ENCODE measurements around the gene S100A7A. TPM values are rescaled to one million over a fixed set of nuclear protein-coding genes. Genes with fewer than 3 reads are reported as not detected.

Gene S100A7A
- total RNA-seq, 5 donors from 2014 or later (not counting 1 experiment from before 2014, with no cell fraction given) = not detected

DNA sequence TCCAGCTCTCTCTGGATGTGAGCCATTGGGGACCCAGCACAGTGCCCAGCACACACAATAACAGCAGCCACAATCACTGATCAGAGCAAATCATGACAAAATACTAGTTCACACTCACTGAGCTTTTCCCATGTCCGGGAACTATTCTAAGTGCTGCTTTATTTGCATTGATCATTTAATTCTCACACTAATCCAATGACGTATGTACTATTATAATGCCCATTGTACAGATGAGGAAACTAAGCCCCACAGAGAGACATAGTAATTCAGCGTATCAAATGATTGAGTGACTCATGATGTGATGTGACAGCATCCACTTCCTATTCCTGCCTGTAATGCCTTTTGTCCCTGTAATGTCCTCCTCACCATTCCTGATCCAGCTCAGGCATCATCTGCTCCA is 23.5 kb upstream of the S100A7A start:
- POLR2A ChIA-PET = no interaction called here
- DNase-seq (no peak), ATAC-seq (replicated peaks in 1 of 4) (no peak)
- Mint-ChIP-seq H3K27ac (no peak overlapping the region), H3K36me3 (no peaks in the 10 kb centered on the region), H3K9me3 (no peaks in the 10 kb centered on the region), H3K4me1 (no peaks in the 10 kb centered on the region), H3K27me3 (peaks cover 28 to 37% of the 10 kb centered on the region in 2 donors), H3K4me3 (no peak overlapping the region)
- H3K36me3 ChIP-seq (ENCODE audit: control insufficient read depth in 2 of 2, extremely low read depth in 1 of 2, insufficient read depth in 1 of 2, low read length in 1 of 2) = no peaks in the 10 kb centered on the region
- no CpG with 5 or more reads among the region's 3 CpGs for WGBS (ENCODE audit: insufficient coverage)
- H3K4me3 ChIP-seq (ENCODE audit: control insufficient read depth in 1 of 2, extremely low read depth in 1 of 2, low read length in 1 of 2) = no peak overlapping the region
- H3K27me3 ChIP-seq (replicated peaks in 1 of 2; ENCODE audit: control insufficient read depth in 2 of 2, extremely low read depth in 1 of 2, insufficient read depth in 2 of 2, low read length in 1 of 2) = peaks cover 0 to 55% of the 10 kb centered on the region in 2 experiments
- H3K27ac ChIP-seq (ENCODE audit: low read length) = no peak overlapping the region
- H3K4me1 ChIP-seq (ENCODE audit: control insufficient read depth in 1 of 2, extremely low read depth in 1 of 2, insufficient read depth in 2 of 2, low read length in 2 of 2) = no peaks in the 10 kb centered on the region
- CTCF ChIA-PET = no interaction called here
- no peaks in the 10 kb centered on the region for H3K9me3 ChIP-seq

DNA sequence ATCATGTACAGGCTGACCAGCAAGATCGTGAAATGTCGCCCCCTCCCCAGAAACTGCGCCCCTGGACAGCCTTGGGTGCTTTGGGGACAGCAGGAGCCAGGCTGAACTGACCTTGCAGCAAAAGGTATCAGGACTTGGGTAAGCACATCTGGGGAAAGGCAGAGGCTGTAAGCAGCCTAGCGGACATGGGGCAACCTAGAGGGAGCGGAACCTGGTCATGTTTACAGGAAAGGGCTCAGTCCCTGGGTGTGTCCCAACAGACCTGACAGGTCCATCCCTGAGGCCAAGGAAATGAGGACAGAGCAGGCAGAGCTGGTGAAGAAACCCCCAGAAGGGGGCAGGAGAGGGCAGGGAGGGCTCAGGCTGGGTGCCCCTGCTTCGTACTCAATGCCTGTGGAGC is 22.4 kb upstream of the S100A7A start:
- no peak overlapping the region for H3K27ac ChIP-seq (ENCODE audit: low read length)
- WGBS (ENCODE audit: insufficient coverage) = 89% methylated on average over 4 of the region's 6 CpGs
- no peaks in the 10 kb centered on the region for H3K4me1 ChIP-seq (ENCODE audit: control insufficient read depth in 1 of 2, extremely low read depth in 1 of 2, insufficient read depth in 2 of 2, low read length in 2 of 2)
- Mint-ChIP-seq H3K4me3 (no peak overlapping the region), H3K27me3 (peaks cover 33 to 44% of the 10 kb centered on the region in 2 donors), H3K4me1 (no peaks in the 10 kb centered on the region), H3K27ac (no peak overlapping the region), H3K36me3 (no peaks in the 10 kb centered on the region), H3K9me3 (no peaks in the 10 kb centered on the region)
- DNase-seq = no peak
- ChIA-PET POLR2A (no interaction called here), CTCF (no interaction called here)
- ATAC-seq (replicated peaks in 1 of 4) = no peak
- H3K4me3 ChIP-seq (ENCODE audit: control insufficient read depth in 1 of 2, extremely low read depth in 1 of 2, low read length in 1 of 2) = no peak overlapping the region
- H3K27me3 ChIP-seq (replicated peaks in 1 of 2; ENCODE audit: control insufficient read depth in 2 of 2, extremely low read depth in 1 of 2, insufficient read depth in 2 of 2, low read length in 1 of 2) = peaks cover 0 to 62% of the 10 kb centered on the region in 2 experiments
- no peaks in the 10 kb centered on the region for H3K9me3 ChIP-seq
- no peaks in the 10 kb centered on the region for H3K36me3 ChIP-seq (ENCODE audit: control insufficient read depth in 2 of 2, extremely low read depth in 1 of 2, insufficient read depth in 1 of 2, low read length in 1 of 2)

DNA sequence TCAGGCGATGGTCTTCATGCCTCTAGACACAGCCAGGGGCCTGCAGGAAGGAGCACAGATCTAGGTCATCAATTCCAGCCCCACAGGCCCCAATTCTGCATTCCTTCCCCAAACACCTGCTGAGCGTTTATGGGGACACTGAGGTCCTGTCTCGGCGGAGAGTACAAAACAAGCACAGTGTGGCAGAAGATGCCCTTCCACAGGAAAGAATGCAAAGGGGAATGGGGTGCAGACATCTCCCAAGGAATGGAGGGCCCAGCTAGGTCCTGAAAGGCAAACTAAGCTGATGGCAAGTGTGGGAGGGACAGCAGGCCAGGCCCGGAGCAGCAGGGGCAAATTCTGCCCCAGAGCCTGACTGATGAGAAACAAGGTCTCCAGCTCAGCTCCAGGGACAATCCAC is 21.9 kb upstream of the S100A7A start:
- Histone ChIP-seq H3K27ac (ENCODE audit: low read length) (no peak overlapping the region), H3K4me1 (ENCODE audit: control insufficient read depth in 1 of 2, extremely low read depth in 1 of 2, insufficient read depth in 2 of 2, low read length in 2 of 2) (no peaks in the 10 kb centered on the region), H3K9me3 (no peaks in the 10 kb centered on the region), H3K4me3 (ENCODE audit: control insufficient read depth in 1 of 2, extremely low read depth in 1 of 2, low read length in 1 of 2) (no peak overlapping the region), H3K36me3 (ENCODE audit: control insufficient read depth in 2 of 2, extremely low read depth in 1 of 2, insufficient read depth in 1 of 2, low read length in 1 of 2) (no peaks in the 10 kb centered on the region), H3K27me3 (replicated peaks in 1 of 2; ENCODE audit: control insufficient read depth in 2 of 2, extremely low read depth in 1 of 2, insufficient read depth in 2 of 2, low read length in 1 of 2) (peaks cover 0 to 62% of the 10 kb centered on the region in 2 experiments)
- H3K9me3 Mint-ChIP-seq = no peaks in the 10 kb centered on the region
- DNase-seq = no peak
- 81% methylated on average over 4 of the region's 5 CpGs for WGBS (ENCODE audit: insufficient coverage)
- no peaks in the 10 kb centered on the region for H3K4me1 Mint-ChIP-seq
- no peak for ATAC-seq (replicated peaks in 1 of 4)
- H3K36me3 Mint-ChIP-seq = no peaks in the 10 kb centered on the region
- H3K4me3 Mint-ChIP-seq = no peak overlapping the region
- peaks cover 33 to 45% of the 10 kb centered on the region in 2 donors for H3K27me3 Mint-ChIP-seq
- ChIA-PET POLR2A (no interaction called here), CTCF (no interaction called here)
- H3K27ac Mint-ChIP-seq = no peak overlapping the region

DNA sequence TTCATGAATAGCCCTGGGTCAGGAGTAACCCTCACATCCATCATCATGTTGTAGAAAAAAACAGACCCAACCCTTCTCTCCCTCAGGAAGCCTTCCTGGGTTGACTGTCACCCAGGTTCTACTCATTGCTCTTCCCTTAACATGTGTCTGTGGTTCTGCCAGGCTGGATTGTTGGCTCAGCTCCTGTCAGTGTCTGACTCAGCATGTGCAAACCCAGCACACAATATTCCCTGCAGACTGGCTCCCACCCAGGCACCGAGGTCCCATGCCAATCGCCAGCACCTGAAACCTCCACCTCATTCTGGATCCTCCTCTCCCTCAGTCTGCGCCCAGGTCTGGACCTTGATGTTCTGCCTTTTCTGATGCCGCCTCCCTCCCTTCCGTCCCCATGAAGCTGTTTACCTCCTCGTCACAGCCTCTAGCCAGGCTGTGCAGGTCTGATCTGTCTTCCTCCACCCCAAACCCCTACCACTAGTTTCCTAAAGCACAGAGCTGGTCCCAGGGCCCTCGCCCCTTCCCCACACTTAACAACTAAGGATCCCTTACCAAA is 21.1 kb upstream of the S100A7A start:
- no peaks in the 10 kb centered on the region for H3K9me3 Mint-ChIP-seq
- Histone ChIP-seq H3K4me3 (ENCODE audit: control insufficient read depth in 1 of 2, extremely low read depth in 1 of 2, low read length in 1 of 2) (no peak overlapping the region), H3K36me3 (ENCODE audit: control insufficient read depth in 2 of 2, extremely low read depth in 1 of 2, insufficient read depth in 1 of 2, low read length in 1 of 2) (no peaks in the 10 kb centered on the region), H3K4me1 (ENCODE audit: control insufficient read depth in 1 of 2, extremely low read depth in 1 of 2, insufficient read depth in 2 of 2, low read length in 2 of 2) (no peaks in the 10 kb centered on the region), H3K27me3 (replicated peaks in 1 of 2; ENCODE audit: control insufficient read depth in 2 of 2, extremely low read depth in 1 of 2, insufficient read depth in 2 of 2, low read length in 1 of 2) (peaks cover 0 to 59% of the 10 kb centered on the region in 2 experiments), H3K9me3 (no peaks in the 10 kb centered on the region), H3K27ac (ENCODE audit: low read length) (no peak overlapping the region)
- POLR2A ChIA-PET = no interaction called here
- H3K27ac Mint-ChIP-seq = no peak overlapping the region
- H3K27me3 Mint-ChIP-seq = peaks cover 33 to 44% of the 10 kb centered on the region in 2 donors
- CTCF ChIA-PET = no interaction called here
- H3K36me3 Mint-ChIP-seq = no peaks in the 10 kb centered on the region
- 88% methylated on average over 6 of the region's 7 CpGs for WGBS (ENCODE audit: insufficient coverage)
- DNase-seq (no peak), ATAC-seq (replicated peaks in 1 of 4) (no peak)
- no peak overlapping the region for H3K4me3 Mint-ChIP-seq
- no peaks in the 10 kb centered on the region for H3K4me1 Mint-ChIP-seq

DNA sequence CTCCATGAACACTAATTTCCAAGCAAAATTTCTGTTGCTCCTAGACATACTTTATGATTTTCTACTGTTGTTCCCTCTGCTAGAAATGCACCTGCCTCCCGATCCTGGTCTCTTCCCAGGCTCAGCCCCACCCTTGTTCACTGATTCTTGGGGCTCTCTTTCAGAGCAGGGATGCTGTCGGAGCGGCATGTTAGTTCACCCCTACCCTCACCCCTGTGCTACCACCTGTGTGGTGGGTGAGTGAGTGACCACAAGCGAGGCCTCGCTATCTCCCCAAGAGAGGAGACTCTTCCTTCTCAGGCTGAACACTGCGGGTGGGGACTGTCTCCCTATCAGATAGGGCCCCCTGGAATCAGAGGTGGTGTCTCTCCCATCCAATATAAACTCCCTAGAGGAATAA is 20.5 kb upstream of the S100A7A start:
- POLR2A ChIA-PET = interaction anchor here in 1 of 2 donors (0.6 kb wide), 1 partner anchor 691 kb away, joined by 4 read pairs; no protein-coding TSS in a partner anchor
- Mint-ChIP-seq H3K9me3 (no peaks in the 10 kb centered on the region), H3K36me3 (no peaks in the 10 kb centered on the region)

DNA sequence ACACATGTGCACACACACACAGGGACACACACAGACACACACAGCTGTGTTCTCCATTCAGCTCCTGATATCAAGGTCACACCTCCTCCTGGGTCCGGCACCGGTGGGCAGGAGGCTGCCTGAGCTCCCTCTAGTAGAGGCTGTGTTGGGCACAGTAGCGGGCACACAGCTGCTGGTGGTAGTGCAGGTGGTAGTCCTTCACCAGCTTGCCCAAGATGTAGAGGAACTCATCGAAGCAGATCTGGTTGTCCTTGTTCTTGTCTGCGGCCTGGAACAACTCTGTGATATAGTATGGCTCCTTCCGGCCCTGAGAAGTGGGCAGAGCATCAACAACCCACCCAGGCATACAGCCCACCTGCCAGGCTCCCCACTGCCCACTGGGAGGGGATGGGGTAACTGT is 19.9 kb upstream of the S100A7A start:
- ATAC-seq (replicated peaks in 1 of 4) = no peak
- Histone ChIP-seq H3K4me3 (ENCODE audit: control insufficient read depth in 1 of 2, extremely low read depth in 1 of 2, low read length in 1 of 2) (no peak overlapping the region), H3K36me3 (ENCODE audit: control insufficient read depth in 2 of 2, extremely low read depth in 1 of 2, insufficient read depth in 1 of 2, low read length in 1 of 2) (no peaks in the 10 kb centered on the region), H3K4me1 (ENCODE audit: control insufficient read depth in 1 of 2, extremely low read depth in 1 of 2, insufficient read depth in 2 of 2, low read length in 2 of 2) (no peaks in the 10 kb centered on the region), H3K9me3 (no peaks in the 10 kb centered on the region), H3K27ac (ENCODE audit: low read length) (no peak overlapping the region), H3K27me3 (replicated peaks in 1 of 2; ENCODE audit: control insufficient read depth in 2 of 2, extremely low read depth in 1 of 2, insufficient read depth in 2 of 2, low read length in 1 of 2) (peaks cover 0 to 48% of the 10 kb centered on the region in 2 experiments)
- no peak overlapping the region for H3K4me3 Mint-ChIP-seq
- H3K27me3 Mint-ChIP-seq = peaks cover 28 to 43% of the 10 kb centered on the region in 2 donors
- CTCF ChIA-PET = no interaction called here
- H3K27ac Mint-ChIP-seq = no peak overlapping the region
- no peaks in the 10 kb centered on the region for H3K9me3 Mint-ChIP-seq
- H3K36me3 Mint-ChIP-seq = no peaks in the 10 kb centered on the region
- POLR2A ChIA-PET = interaction anchor here in 1 of 2 donors (0.6 kb wide), 1 partner anchor 690 kb away, joined by 4 read pairs; no protein-coding TSS in a partner anchor
- WGBS (ENCODE audit: insufficient coverage) = 70% methylated on average over 6 of the region's 6 CpGs
- no peaks in the 10 kb centered on the region for H3K4me1 Mint-ChIP-seq
- no peak for DNase-seq

More for the DNA sequence above, 20.5 kb upstream of the S100A7A start:
- Mint-ChIP-seq H3K4me1 (no peaks in the 10 kb centered on the region), H3K27me3 (peaks cover 31 to 44% of the 10 kb centered on the region in 2 donors), H3K4me3 (no peak overlapping the region), H3K27ac (no peak overlapping the region)
- ATAC-seq (replicated peaks in 1 of 4) (no peak), DNase-seq (no peak)
- 60% methylated on average over 1 of the region's 6 CpGs for WGBS (ENCODE audit: insufficient coverage)
- Histone ChIP-seq H3K27ac (ENCODE audit: low read length) (no peak overlapping the region), H3K36me3 (ENCODE audit: control insufficient read depth in 2 of 2, extremely low read depth in 1 of 2, insufficient read depth in 1 of 2, low read length in 1 of 2) (no peaks in the 10 kb centered on the region), H3K4me3 (ENCODE audit: control insufficient read depth in 1 of 2, extremely low read depth in 1 of 2, low read length in 1 of 2) (no peak overlapping the region), H3K4me1 (ENCODE audit: control insufficient read depth in 1 of 2, extremely low read depth in 1 of 2, insufficient read depth in 2 of 2, low read length in 2 of 2) (no peaks in the 10 kb centered on the region), H3K27me3 (replicated peaks in 1 of 2; ENCODE audit: control insufficient read depth in 2 of 2, extremely low read depth in 1 of 2, insufficient read depth in 2 of 2, low read length in 1 of 2) (peaks cover 0 to 53% of the 10 kb centered on the region in 2 experiments), H3K9me3 (no peaks in the 10 kb centered on the region)
- CTCF ChIA-PET = no interaction called here

Measured in T-cell (primary cell).